HG03066 (cell line): ENCODE results near the gene CFAP410.

Experiments used
- ATAC-seq: cut with Tn5 transposase; IDR thresholded peaks from one replicate; pipeline ENCODE4 v1.9.1; 2021; ENCODE audit warnings: low read depth; ENCODE audit not compliant: unreplicated experiment

The CFAP410 gene

GRCh38 chr21:44338971-44339910 lies at the start of gene CFAP410:
Gene CFAP410 (minus strand): TSS chr21:44339390. CDS start chr21:44339194, 196 bp downstream.
- ATAC-seq, result peak; percentile 77

- no peak for ATAC-seq
Observed at GRCh38 chr21:44384968-44385367, 45.8 kb upstream of the CFAP410 start.

GRCh38 chr21:44383216-44383615 lies 44.0 kb upstream of the CFAP410 start:
- no peak for ATAC-seq

GRCh38 chr21:44382536-44382935 lies 43.3 kb upstream of the CFAP410 start:
- no peak for ATAC-seq

GRCh38 chr21:44381874-44382273 lies 42.7 kb upstream of the CFAP410 start:
- ATAC-seq, result no peak

- no peak for ATAC-seq
Observed at GRCh38 chr21:44380876-44381275, 41.7 kb upstream of the CFAP410 start.

GRCh38 chr21:44379991-44380865 lies 41.0 kb upstream of the CFAP410 start:
- ATAC-seq, result no peak

- ATAC-seq, result no peak
Observed at GRCh38 chr21:44379515-44379848, 40.3 kb upstream of the CFAP410 start.

- no peak for ATAC-seq
Observed at GRCh38 chr21:44378646-44379514, 39.7 kb upstream of the CFAP410 start.

- ATAC-seq, result no peak
Observed at GRCh38 chr21:44377922-44378645, 38.9 kb upstream of the CFAP410 start.

GRCh38 chr21:44377201-44377921 lies 38.2 kb upstream of the CFAP410 start:
- no peak for ATAC-seq

GRCh38 chr21:44376606-44377005 lies 37.4 kb upstream of the CFAP410 start:
- ATAC-seq, result no peak

- ATAC-seq, result no peak
Observed at GRCh38 chr21:44375761-44376241, 36.6 kb upstream of the CFAP410 start.

- ATAC-seq, result no peak
Observed at GRCh38 chr21:44375281-44375651, 36.1 kb upstream of the CFAP410 start.

- no peak for ATAC-seq
Observed at GRCh38 chr21:44374601-44375280, 35.6 kb upstream of the CFAP410 start.

GRCh38 chr21:44372616-44373015 lies 33.4 kb upstream of the CFAP410 start:
- no peak for ATAC-seq

GRCh38 chr21:44371596-44371995 lies 32.4 kb upstream of the CFAP410 start:
- ATAC-seq, result no peak

GRCh38 chr21:44370786-44371410 lies 31.7 kb upstream of the CFAP410 start:
- no peak for ATAC-seq
